ENCODE measurements around the gene MYO1E.

DNA sequence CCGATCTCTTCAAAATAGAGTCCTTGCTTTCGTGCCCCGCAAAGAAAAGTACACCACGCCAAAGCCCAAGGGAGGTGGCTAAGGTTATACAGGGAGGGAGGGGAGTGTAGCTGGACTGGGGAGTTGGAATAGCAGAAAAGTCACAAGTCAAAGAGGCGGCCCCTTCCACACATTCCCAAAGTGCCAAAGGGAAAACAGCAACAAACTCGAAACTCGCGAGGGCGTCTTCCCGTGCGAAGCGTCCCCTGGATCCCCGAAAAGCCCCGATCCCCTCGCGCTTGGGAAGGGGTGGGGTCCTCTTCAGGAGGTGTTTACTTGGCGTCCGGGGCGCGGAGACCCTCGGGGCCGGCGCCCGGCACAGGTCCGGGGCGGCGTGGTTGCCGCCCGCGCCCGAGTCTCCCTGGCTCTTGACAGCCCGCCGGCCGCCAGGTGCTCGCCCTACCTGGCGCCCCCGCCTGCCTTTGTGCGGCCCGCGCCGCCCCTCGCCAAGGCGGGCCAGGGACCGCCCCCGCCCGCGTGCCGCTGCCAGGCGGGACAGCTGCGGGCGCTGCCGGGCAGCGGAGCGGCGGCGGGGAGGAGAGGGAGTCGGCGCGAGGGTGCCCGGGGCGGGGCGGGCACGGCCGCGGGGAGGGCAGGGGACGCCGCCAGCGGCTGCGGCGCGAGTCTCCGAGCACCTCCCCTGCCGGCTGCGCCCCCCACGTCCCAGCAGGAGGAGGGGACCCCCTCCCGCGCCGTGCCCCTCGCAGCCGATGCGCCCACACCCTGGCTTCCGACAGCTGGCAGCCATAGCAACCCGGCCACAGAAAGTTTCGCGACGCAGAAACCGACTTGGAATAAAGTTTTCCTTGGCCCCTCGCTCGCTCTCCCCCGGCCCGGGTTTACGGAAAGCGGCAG, 966 bp downstream of the MYO1E start:
- TF ChIP-seq, protein P1, sequence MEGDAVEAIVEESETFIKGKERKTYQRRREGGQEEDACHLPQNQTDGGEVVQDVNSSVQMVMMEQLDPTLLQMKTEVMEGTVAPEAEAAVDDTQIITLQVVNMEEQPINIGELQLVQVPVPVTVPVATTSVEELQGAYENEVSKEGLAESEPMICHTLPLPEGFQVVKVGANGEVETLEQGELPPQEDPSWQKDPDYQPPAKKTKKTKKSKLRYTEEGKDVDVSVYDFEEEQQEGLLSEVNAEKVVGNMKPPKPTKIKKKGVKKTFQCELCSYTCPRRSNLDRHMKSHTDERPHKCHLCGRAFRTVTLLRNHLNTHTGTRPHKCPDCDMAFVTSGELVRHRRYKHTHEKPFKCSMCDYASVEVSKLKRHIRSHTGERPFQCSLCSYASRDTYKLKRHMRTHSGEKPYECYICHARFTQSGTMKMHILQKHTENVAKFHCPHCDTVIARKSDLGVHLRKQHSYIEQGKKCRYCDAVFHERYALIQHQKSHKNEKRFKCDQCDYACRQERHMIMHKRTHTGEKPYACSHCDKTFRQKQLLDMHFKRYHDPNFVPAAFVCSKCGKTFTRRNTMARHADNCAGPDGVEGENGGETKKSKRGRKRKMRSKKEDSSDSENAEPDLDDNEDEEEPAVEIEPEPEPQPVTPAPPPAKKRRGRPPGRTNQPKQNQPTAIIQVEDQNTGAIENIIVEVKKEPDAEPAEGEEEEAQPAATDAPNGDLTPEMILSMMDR (IDR thresholded peaks at IDR 0.05; ENCODE audit: low read depth, low read length, missing input control), result no peak
- TF ChIP-seq RAD21 (IDR thresholded peaks at IDR 0.05) (no peak), GABPA (IDR thresholded peaks at IDR 0.05 in 1 of 2, conservative IDR thresholded peaks at IDR 0.05 in 1 of 2) (no peak), YY1 (IDR thresholded peaks at IDR 0.05) (no peak), MAX (IDR thresholded peaks at IDR 0.05) (no peak), REST (IDR thresholded peaks at IDR 0.05) (no peak), EGR1 (IDR thresholded peaks at IDR 0.05; ENCODE audit: low read depth in 2 of 2) (no peak), SP1 (IDR thresholded peaks at IDR 0.05) (no peak)
- TF ChIP-seq, protein P2, sequence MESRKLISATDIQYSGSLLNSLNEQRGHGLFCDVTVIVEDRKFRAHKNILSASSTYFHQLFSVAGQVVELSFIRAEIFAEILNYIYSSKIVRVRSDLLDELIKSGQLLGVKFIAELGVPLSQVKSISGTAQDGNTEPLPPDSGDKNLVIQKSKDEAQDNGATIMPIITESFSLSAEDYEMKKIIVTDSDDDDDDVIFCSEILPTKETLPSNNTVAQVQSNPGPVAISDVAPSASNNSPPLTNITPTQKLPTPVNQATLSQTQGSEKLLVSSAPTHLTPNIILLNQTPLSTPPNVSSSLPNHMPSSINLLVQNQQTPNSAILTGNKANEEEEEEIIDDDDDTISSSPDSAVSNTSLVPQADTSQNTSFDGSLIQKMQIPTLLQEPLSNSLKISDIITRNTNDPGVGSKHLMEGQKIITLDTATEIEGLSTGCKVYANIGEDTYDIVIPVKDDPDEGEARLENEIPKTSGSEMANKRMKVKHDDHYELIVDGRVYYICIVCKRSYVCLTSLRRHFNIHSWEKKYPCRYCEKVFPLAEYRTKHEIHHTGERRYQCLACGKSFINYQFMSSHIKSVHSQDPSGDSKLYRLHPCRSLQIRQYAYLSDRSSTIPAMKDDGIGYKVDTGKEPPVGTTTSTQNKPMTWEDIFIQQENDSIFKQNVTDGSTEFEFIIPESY (IDR thresholded peaks at IDR 0.05), result no peak
- TF ChIP-seq, protein P3, sequence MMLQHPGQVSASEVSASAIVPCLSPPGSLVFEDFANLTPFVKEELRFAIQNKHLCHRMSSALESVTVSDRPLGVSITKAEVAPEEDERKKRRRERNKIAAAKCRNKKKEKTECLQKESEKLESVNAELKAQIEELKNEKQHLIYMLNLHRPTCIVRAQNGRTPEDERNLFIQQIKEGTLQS (IDR thresholded peaks at IDR 0.05), result no peak

Data from liver (tissue), 3 donors.